ENCODE data around the gene CLUH.

CLUH gene

GRCh38 chr17:2719861-2720260 lies 8.3 kb upstream of the CLUH start:
- FAIRE-seq (no peak), DNase-seq (ENCODE audit: insufficient read length, low spot score) (no peak)

- DNase-seq (ENCODE audit: insufficient read length, low spot score) (no peak), FAIRE-seq (no peak)
Measured at GRCh38 chr17:2718150-2718938, 6.8 kb upstream of the CLUH start.

DNA sequence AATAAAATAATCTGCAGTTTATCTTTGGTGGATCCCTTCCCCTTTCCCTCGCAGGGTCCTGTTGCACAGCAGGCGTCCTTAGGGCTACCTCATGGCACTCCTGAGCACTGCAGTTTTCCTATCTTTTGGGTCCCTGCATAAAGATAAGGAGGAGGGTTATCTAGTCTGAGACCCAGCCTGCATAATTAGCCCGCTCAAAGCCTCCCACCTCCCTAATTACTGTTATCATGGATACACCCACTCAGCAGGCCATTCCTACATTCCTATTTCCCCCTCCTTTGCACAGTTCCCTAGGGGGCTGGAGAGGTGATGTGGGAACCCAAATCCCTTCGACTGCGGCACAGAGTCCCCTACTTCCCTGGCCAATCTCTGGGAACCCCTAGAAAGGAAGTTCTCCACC lies 5.1 kb upstream of the CLUH start:
- FAIRE-seq (no peak), DNase-seq (ENCODE audit: insufficient read length, low spot score) (no peak)

DNA sequence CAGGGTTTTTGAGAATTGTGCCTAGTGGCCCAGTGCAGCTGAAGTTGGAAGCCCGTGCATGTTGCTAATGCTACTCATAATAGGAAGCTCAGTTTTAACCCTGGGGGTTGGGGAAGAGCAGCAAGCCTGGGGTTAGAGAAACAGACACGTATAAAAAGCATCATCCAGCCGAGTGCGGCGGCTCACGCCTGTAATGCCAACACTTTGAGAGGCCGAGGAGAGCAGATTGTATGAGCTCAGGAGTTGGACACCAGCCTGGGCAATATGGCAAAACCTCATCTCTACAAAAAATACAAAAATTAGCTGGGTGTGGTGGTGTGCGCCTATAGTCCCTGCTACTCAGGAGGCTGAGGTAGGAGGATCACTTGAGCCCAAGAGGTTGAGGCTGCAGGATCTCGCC lies 2.3 kb upstream of the CLUH start:
- FAIRE-seq (no peak), DNase-seq (ENCODE audit: insufficient read length, low spot score) (no peak)

DNA sequence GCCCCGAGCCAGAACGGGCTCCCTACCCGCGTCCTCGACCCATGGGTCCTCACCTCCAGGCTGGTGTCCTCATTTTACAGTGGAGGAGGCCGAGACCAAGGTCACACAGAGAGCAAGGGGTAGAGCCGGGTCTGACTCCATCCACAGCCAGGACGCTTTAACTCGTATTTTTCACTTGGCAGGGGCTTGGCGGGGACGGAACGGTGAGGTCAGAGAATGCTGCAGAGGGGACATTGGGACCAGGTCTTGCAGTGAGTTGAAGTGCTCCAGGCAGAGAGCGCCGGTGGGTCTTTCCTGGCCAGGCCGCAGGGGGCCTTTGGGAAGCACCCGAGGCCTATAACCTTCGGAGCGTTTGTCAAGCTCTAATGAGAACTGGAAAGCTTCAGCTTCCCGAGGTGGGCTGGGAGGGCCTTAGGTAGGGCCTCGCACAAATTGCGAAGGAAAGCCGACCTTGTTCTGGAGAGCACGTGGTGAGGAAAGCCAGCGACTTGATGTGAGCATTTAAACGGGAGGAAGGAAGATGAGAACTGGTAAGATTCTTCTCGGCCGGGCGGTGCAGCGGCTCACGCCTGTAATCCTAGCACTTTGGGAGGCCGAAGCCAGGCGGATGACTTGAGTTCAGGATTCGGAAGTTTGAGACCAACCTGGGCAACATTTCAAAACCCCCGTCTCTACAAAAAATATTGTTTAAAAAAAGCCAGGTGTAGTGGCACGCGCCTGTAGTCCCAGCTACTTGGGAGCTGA lies 908 bp upstream of the CLUH start:
- DNase-seq (ENCODE audit: insufficient read length, low spot score) (no peak), FAIRE-seq (peak; percentile 58)

- peak; percentile 51 for FAIRE-seq
Measured at GRCh38 chr17:2710803-2711607, 559 bp downstream of the CLUH start.

GRCh38 chr17:2710071-2710802 lies 1.3 kb downstream of the CLUH start:
- FAIRE-seq (no peak), DNase-seq (ENCODE audit: insufficient read length, low spot score) (no peak)

More at GRCh38 chr17:2710803-2711607, 559 bp downstream of the CLUH start:
- no peak for DNase-seq (ENCODE audit: insufficient read length, low spot score)

GRCh38 chr17:2709183-2709661 lies 2.3 kb downstream of the CLUH start:
- DNase-seq (ENCODE audit: insufficient read length, low spot score) (no peak), FAIRE-seq (no peak)

DNA sequence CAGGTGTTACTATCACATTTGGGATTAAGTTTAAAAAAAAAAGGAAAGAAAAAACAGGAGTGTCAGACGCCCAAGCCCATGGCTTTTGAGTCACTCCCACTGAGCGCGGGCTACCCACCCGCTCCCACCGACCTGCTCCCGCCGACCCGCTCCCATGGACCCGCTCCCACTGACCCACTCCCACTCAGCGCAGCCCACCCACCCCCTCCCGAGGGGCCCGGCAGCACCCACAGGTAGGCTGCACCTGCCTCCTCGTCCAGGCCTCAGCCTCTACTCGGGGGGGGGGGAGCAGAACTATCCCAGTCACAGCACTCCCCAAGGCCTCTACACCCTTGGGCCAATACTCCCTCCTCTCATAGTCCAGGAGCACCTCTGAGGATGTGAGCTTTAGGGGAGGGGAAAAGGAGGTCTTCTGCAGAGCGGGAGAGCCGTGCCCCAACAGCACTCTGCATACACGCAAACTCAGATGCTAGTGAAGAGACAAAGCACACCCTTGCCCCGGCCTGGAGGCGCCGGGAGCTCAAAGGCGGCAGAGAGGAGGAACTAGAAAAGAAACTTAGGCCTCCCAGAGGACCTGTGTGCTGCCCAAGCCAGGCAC lies 2.9 kb downstream of the CLUH start:
- no peak for DNase-seq (ENCODE audit: insufficient read length, low spot score)
- no peak for FAIRE-seq

GRCh38 chr17:2707721-2708584 lies 3.6 kb downstream of the CLUH start:
- FAIRE-seq (no peak), DNase-seq (ENCODE audit: insufficient read length, low spot score) (peak; percentile 42)

DNA sequence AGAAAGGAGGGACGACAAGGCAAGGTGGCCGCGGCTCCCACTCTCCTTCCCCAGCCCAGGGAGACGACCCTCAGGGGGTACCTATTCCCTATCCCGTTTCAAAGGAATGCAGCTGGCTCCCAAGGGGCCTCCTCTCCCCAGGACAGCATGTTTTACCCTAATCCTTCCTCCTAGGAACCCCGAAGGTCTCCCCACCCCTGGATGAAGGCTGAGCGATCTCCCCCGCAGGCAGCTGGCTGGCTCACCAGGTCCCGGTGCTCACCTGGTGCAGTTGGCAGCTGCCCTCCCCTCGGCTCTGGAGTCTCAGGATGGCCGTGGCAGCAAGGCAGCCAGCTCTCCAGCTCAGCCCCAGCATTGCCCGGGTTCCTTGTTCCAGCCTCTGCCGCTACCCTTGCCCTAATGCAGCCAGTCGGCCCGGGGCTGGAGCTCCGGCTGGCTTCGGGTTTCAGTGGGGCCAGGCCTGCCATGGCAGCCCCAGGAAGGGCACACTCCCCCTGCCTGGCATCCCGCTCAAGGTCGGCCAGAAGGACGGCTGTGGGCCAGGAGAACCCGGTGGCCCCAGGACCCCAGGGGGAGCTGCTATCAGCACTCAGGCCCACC lies 4.6 kb downstream of the CLUH start:
- DNase-seq (ENCODE audit: insufficient read length, low spot score) (no peak), FAIRE-seq (no peak)

- DNase-seq (ENCODE audit: insufficient read length, low spot score) (no peak), FAIRE-seq (no peak)
Measured at GRCh38 chr17:2705888-2706795, 5.4 kb downstream of the CLUH start.

- no peak for FAIRE-seq
- no peak for DNase-seq (ENCODE audit: insufficient read length, low spot score)
Measured at GRCh38 chr17:2705263-2705662, 6.3 kb downstream of the CLUH start.

GRCh38 chr17:2704890-2705248 lies 6.7 kb downstream of the CLUH start:
- DNase-seq (ENCODE audit: insufficient read length, low spot score) (no peak), FAIRE-seq (no peak)

DNA sequence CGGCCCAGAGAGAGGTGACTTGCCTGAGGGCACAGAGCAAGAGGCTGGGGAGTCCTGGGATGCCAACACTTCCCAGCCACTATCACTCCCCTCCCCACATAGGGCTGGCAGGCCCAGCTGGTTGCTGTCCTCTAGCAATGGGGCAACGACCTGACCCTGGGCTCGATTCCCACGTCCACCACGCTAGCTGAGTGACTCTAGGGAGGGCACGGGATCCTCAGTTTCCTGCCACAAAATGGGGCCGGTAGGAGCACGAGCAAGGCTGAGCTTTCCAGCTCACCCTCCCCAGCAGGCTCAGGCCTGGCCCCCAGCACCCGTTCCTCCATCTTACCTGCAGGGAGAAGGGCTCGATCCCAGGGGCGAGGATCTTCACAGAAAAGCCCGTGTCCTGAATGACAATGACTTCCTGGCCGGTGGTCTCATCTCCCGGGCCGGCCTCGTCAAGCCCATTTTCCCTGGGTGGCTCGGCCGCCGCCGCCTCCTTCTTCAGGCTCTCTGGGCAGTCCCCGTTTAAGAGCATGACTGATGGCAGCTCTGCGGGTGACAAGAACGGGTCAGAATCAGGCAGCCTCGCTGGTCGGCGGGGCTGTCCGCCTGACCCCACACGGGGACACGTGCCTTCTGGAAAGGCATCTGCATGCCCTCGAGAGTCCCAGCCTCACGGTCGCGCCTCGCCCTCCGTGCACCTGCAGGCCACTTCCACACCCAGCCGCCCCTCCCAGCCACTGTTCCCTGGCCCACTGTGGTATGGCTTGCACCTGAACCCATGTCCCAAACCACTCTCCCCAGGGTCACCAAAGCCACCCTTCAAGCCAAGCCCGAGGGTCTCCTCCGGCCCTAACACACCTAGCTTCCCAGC lies 7.3 kb downstream of the CLUH start:
- DNase-seq (ENCODE audit: insufficient read length, low spot score), result no peak
- FAIRE-seq, result no peak

DNA sequence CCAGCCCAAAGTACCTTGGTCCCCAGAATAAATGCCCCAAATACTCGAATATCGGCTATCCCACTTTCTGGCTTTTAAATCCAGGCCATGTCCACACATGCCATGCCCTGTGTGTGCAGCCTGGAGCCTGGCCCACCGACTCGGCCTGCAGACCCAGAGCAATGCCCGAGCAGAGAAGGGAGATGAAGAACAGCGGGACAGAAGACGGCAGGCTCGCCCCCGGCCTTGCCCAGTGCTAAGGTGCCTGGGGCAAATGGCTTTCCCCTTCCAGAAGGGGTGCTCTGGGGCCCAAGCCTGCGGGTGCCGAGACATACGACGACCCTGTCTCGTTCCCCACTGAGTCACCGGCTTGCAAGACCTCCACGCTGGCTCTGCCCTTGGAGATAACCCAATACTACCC lies 8.0 kb downstream of the CLUH start:
- no peak for DNase-seq (ENCODE audit: insufficient read length, low spot score)
- FAIRE-seq, result no peak

GRCh38 chr17:2703181-2703580 lies 8.4 kb downstream of the CLUH start:
- FAIRE-seq (no peak), DNase-seq (ENCODE audit: insufficient read length, low spot score) (no peak)

All from HTR-8/SVneo (cell line).